GM18858 (cell line): ENCODE measurements around the gene RCC1.
"Not testable (repeated sequence)": the region's sequence is repeated elsewhere in the genome, so short reads cannot be mapped to it uniquely, and the experiment has no call there.

Experiments used
- ATAC-seq: cut with Tn5 transposase; IDR thresholded peaks from one replicate; pipeline ENCODE4 v1.9.1; 2021; ENCODE audit not compliant: unreplicated experiment

The RCC1 gene

GRCh38 chr1:28540651-28541050 lies 34.8 kb downstream of the RCC1 start:
- no peak for ATAC-seq

- not testable (repeated sequence) for ATAC-seq
Observed at GRCh38 chr1:28541414-28542015, 35.7 kb downstream of the RCC1 start.

GRCh38 chr1:28545246-28545628 lies 39.4 kb downstream of the RCC1 start:
- no peak for ATAC-seq

GRCh38 chr1:28548318-28548717 lies 42.5 kb downstream of the RCC1 start:
- ATAC-seq, result no peak

GRCh38 chr1:28551381-28551780 lies 45.5 kb downstream of the RCC1 start:
- ATAC-seq, result no peak

GRCh38 chr1:28552758-28553663 lies 47.2 kb downstream of the RCC1 start, which contains the start of gene TRNAU1AP:
TSS of gene TRNAU1AP (plus strand) at chr1:28553085. CDS start at chr1:28553111, 26 bp downstream.
- peak; percentile 57 for ATAC-seq

- no peak for ATAC-seq
Observed at GRCh38 chr1:28560886-28561285, 55.0 kb downstream of the RCC1 start.

- ATAC-seq, result no peak
Observed at GRCh38 chr1:28564310-28564709, 58.5 kb downstream of the RCC1 start.

GRCh38 chr1:28565040-28565439 lies 59.2 kb downstream of the RCC1 start:
- ATAC-seq, result no peak

GRCh38 chr1:28565726-28566125 lies 59.9 kb downstream of the RCC1 start:
- ATAC-seq, result no peak

GRCh38 chr1:28566931-28567330 lies 61.1 kb downstream of the RCC1 start:
- ATAC-seq, result no peak

GRCh38 chr1:28571911-28572310 lies 66.1 kb downstream of the RCC1 start:
- ATAC-seq, result no peak

- ATAC-seq, result not testable (repeated sequence)
Observed at GRCh38 chr1:28572891-28573290, 67.0 kb downstream of the RCC1 start.

GRCh38 chr1:28573564-28573963 lies 67.7 kb downstream of the RCC1 start:
- ATAC-seq, result no peak

- no peak for ATAC-seq
Observed at GRCh38 chr1:28577052-28577678, 71.3 kb downstream of the RCC1 start.

GRCh38 chr1:28577738-28578536 lies 72.1 kb downstream of the RCC1 start:
- no peak for ATAC-seq

- ATAC-seq, result no peak
Observed at GRCh38 chr1:28578696-28579218, 72.9 kb downstream of the RCC1 start.

GRCh38 chr1:28579401-28579800 lies 73.6 kb downstream of the RCC1 start:
- ATAC-seq, result no peak

- no peak for ATAC-seq
Observed at GRCh38 chr1:28580722-28581530, 75.1 kb downstream of the RCC1 start.
